ENCODE results near the gene LIPE.

GRCh38 chr19:42459926-42460325 lies 32.7 kb upstream of the LIPE start:
- no peak for TF ChIP-seq CTCF (conservative IDR thresholded peaks at IDR 0.05; ENCODE audit: low read depth in 2 of 2)
- no peak for TF ChIP-seq EZH2 (IDR thresholded peaks at IDR 0.05; ENCODE audit: low read depth, unreplicated experiment)
- TF ChIP-seq POLR2AphosphoS5 (IDR thresholded peaks at IDR 0.05; ENCODE audit: low read depth): no peak
- TF ChIP-seq REST (IDR thresholded peaks at IDR 0.05; ENCODE audit: unreplicated experiment): no peak
- TF ChIP-seq EZH2phosphoT487 (IDR thresholded peaks at IDR 0.05; ENCODE audit: unreplicated experiment): no peak

Measured in GM23338 (cell line).